Dedifferentiated amniotic fluid mesenchymal stem cell (primary cell): ENCODE data around the gene LRRC74B.

Experiments used
- DNase-seq: peaks from one replicate; pipeline ENCODE4 v3.0.0-alpha.2; 2016; ENCODE audit errors: extremely low spot score

Gene LRRC74B

GRCh38 chr22:21104126-21104691 is 58.5 kb downstream of the LRRC74B start:
- no peak for DNase-seq

- no peak for DNase-seq
Observed at GRCh38 chr22:21105294-21105693, 59.5 kb downstream of the LRRC74B start.

GRCh38 chr22:21106000-21106399 is 60.3 kb downstream of the LRRC74B start:
- no peak for DNase-seq

- DNase-seq, result peak; percentile 3
Observed at GRCh38 chr22:21108379-21109115, 62.8 kb downstream of the LRRC74B start.
